ENCODE results near the gene TBC1D5. TPM values are rescaled to one million over a fixed set of nuclear protein-coding genes. Genes with fewer than 3 reads are reported as not detected.
"Not testable (repeated sequence)": the region's sequence is repeated elsewhere in the genome, so short reads cannot be mapped to it uniquely, and the experiment has no call there.

TBC1D5 gene
- total and polyA plus RNA-seq, 2 donors (not counting 1 experiment from before 2014, with no cell fraction given), result 22.6 to 111 TPM

DNA sequence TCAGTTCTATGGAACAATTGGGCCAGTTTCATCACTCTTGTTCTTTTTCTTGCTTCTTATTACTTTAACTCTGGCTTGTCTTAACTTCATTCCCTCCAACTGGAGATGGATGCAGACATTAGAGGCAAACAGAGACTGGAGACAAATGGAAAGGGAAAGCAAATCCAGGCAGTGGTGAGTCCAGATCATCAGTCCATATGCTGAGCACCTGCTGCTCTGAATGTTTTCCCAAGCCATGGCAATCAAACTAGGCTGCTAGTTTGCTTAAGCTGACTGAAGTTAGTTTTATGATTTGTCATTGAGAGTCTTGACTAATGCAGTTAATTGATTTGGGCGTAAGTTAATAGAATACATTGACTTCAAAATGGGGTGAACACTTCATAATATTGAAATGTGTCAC lies 41.0 kb upstream of the TBC1D5 start:
- 100% methylated on average over 1 of the region's 1 CpG for WGBS (ENCODE audit: insufficient coverage)
- no peak for TF ChIP-seq EZH2 (IDR thresholded peaks at IDR 0.05; ENCODE audit: borderline replicate concordance, insufficient read depth, low read depth, low read length, poor library complexity, severe bottlenecking)
- TF ChIP-seq, protein P1, sequence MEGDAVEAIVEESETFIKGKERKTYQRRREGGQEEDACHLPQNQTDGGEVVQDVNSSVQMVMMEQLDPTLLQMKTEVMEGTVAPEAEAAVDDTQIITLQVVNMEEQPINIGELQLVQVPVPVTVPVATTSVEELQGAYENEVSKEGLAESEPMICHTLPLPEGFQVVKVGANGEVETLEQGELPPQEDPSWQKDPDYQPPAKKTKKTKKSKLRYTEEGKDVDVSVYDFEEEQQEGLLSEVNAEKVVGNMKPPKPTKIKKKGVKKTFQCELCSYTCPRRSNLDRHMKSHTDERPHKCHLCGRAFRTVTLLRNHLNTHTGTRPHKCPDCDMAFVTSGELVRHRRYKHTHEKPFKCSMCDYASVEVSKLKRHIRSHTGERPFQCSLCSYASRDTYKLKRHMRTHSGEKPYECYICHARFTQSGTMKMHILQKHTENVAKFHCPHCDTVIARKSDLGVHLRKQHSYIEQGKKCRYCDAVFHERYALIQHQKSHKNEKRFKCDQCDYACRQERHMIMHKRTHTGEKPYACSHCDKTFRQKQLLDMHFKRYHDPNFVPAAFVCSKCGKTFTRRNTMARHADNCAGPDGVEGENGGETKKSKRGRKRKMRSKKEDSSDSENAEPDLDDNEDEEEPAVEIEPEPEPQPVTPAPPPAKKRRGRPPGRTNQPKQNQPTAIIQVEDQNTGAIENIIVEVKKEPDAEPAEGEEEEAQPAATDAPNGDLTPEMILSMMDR (IDR thresholded peaks at IDR 0.05), result no peak
- Histone ChIP-seq H3K36me3 (replicated peaks in 1 of 2; ENCODE audit: control extremely low read depth in 1 of 2, control insufficient read depth in 1 of 2, extremely low read depth in 1 of 2, insufficient read depth in 2 of 2, low read length in 1 of 2) (no peaks in the 10 kb centered on the region), H3K4me1 (ENCODE audit: control insufficient read depth in 2 of 2, insufficient read depth in 2 of 2, low read length in 2 of 2) (peaks cover 8 to 10% of the 10 kb centered on the region in 2 donors), H3K4me2 (replicated peaks; ENCODE audit: low read depth, low read length, poor library complexity, severe bottlenecking) (no peak overlapping the region), H3K27ac (ENCODE audit: low read length in 2 of 2) (no peak overlapping the region), H3K4me3 (ENCODE audit: control extremely low read depth in 1 of 5, extremely low read depth in 1 of 5, insufficient read depth in 1 of 5, low read depth in 2 of 5, low read length in 4 of 5) (no peak overlapping the region), H2AFZ (ENCODE audit: insufficient read depth, low read depth, low read length, poor library complexity, severe bottlenecking) (no peak overlapping the region), H3K79me2 (ENCODE audit: control insufficient read depth, insufficient read depth, low read length) (no peaks in the 10 kb centered on the region), H3K27me3 (replicated peaks in 1 of 4; ENCODE audit: control extremely low read depth in 1 of 4, control insufficient read depth in 3 of 4, insufficient read depth in 4 of 4, low read length in 3 of 4) (no peaks in the 10 kb centered on the region), H4K20me1 (ENCODE audit: control insufficient read depth, insufficient read depth, low read length, poor library complexity, severe bottlenecking) (no peaks in the 10 kb centered on the region), H3K9ac (ENCODE audit: low read length) (no peak overlapping the region), H3K9me3 (ENCODE audit: control extremely low read depth in 1 of 3, control insufficient read depth in 2 of 3, insufficient read depth in 1 of 3, low read length in 2 of 3) (peaks cover 2 to 26% (median 23%) of the 10 kb centered on the region in 3 donors)
- Mint-ChIP-seq H3K27ac (no peak overlapping the region), H3K27me3 (no peaks in the 10 kb centered on the region), H3K4me3 (no peak overlapping the region), H3K9me3 (ENCODE audit: insufficient read depth) (peaks cover 16% of the 10 kb centered on the region), H3K4me1 (peaks cover 32% of the 10 kb centered on the region)
- CTCF ChIA-PET, result no interaction called here
- no peak for ATAC-seq (ENCODE audit: low read depth)
- POLR2A ChIA-PET, result no interaction called here
- intact Hi-C loops (cut with micrococcal nuclease), result loop anchor here (5.0 kb wide), 1 partner anchor 681 kb away; no protein-coding TSS in a partner anchor
- no peak for DNase-seq

DNA sequence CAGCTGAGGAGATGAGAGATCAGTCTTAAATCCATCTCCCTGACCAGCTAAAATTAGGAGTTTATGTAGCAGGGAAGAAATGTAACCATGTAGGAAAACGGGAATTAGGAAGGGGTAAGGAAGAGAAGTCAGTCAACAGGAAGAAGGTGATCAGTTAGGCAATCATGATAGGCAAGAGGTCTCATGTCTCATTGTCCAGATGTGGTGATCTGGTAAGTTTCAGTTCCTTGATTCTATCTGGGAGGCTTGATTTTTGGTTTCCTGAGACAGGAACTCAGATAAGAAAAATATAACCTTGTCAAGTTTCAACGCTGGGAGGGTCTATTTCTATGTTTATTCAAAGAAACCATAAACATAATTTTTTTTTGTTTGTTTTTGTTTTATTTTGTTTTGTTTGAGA lies 40.3 kb upstream of the TBC1D5 start:
- Histone ChIP-seq H2AFZ (ENCODE audit: insufficient read depth, low read depth, low read length, poor library complexity, severe bottlenecking) (no peak overlapping the region), H3K4me1 (ENCODE audit: control insufficient read depth in 2 of 2, insufficient read depth in 2 of 2, low read length in 2 of 2) (peaks cover 8 to 10% of the 10 kb centered on the region in 2 donors), H3K9me3 (ENCODE audit: control extremely low read depth in 1 of 3, control insufficient read depth in 2 of 3, insufficient read depth in 1 of 3, low read length in 2 of 3) (peaks cover 2 to 26% (median 23%) of the 10 kb centered on the region in 3 donors), H3K9ac (ENCODE audit: low read length) (no peak overlapping the region), H3K36me3 (replicated peaks in 1 of 2; ENCODE audit: control extremely low read depth in 1 of 2, control insufficient read depth in 1 of 2, extremely low read depth in 1 of 2, insufficient read depth in 2 of 2, low read length in 1 of 2) (no peaks in the 10 kb centered on the region), H3K27ac (ENCODE audit: low read length in 2 of 2) (peak overlapping the region in 1 of 2 donors; percentile 5), H3K4me2 (replicated peaks; ENCODE audit: low read depth, low read length, poor library complexity, severe bottlenecking) (no peak overlapping the region), H4K20me1 (ENCODE audit: control insufficient read depth, insufficient read depth, low read length, poor library complexity, severe bottlenecking) (no peaks in the 10 kb centered on the region), H3K4me3 (ENCODE audit: control extremely low read depth in 1 of 5, extremely low read depth in 1 of 5, insufficient read depth in 1 of 5, low read depth in 2 of 5, low read length in 4 of 5) (no peak overlapping the region), H3K27me3 (replicated peaks in 1 of 4; ENCODE audit: control extremely low read depth in 1 of 4, control insufficient read depth in 3 of 4, insufficient read depth in 4 of 4, low read length in 3 of 4) (no peaks in the 10 kb centered on the region), H3K79me2 (ENCODE audit: control insufficient read depth, insufficient read depth, low read length) (no peaks in the 10 kb centered on the region)
- Mint-ChIP-seq H3K27ac (peak overlapping the region; percentile 24), H3K9me3 (ENCODE audit: insufficient read depth) (peaks cover 16% of the 10 kb centered on the region), H3K4me3 (no peak overlapping the region), H3K27me3 (no peaks in the 10 kb centered on the region), H3K4me1 (peaks cover 32% of the 10 kb centered on the region)
- peak; percentile 24 for DNase-seq
- ATAC-seq (ENCODE audit: low read depth), result no peak
- WGBS (ENCODE audit: insufficient coverage), result 13% methylated on average over 1 of the region's 2 CpGs
- intact Hi-C loops (cut with micrococcal nuclease), result loop anchor here (5.0 kb wide), 1 partner anchor 680 kb away; no protein-coding TSS in a partner anchor
- ChIA-PET POLR2A (no interaction called here), CTCF (no interaction called here)
- TF ChIP-seq EZH2 (IDR thresholded peaks at IDR 0.05; ENCODE audit: borderline replicate concordance, insufficient read depth, low read depth, low read length, poor library complexity, severe bottlenecking), result no peak
- TF ChIP-seq, protein P1 (IDR thresholded peaks at IDR 0.05), result no peak

DNA sequence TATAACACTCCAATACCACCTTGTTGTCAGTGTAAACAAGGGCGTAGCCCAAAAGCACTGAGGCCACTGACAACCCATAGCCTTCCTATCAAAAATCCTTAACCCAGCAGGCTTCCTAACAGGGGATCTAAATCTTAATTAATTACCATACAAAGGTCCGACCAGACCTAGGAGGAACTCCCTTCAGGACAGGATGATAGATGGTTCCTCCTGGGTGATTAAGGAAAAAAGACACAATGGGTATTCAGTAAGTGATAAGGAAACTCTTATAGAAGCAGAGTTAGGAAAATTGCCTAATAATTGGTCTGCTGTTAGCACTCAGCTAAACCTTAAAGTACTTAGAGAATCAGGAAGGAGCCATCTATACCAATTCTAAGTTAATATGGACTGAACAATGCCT lies 37.9 kb upstream of the TBC1D5 start:
- no CpG with 5 or more reads among the region's 2 CpGs for WGBS (ENCODE audit: insufficient coverage)
- H3K4me3 Mint-ChIP-seq; H3K4me3 ChIP-seq (ENCODE audit: control extremely low read depth in 1 of 5, extremely low read depth in 1 of 5, insufficient read depth in 1 of 5, low read depth in 2 of 5, low read length in 4 of 5); POLR2A ChIA-PET; ATAC-seq (ENCODE audit: low read depth); H3K27ac ChIP-seq (ENCODE audit: low read length in 2 of 2); H3K4me2 ChIP-seq (replicated peaks; ENCODE audit: low read depth, low read length, poor library complexity, severe bottlenecking); H3K9me3 Mint-ChIP-seq (ENCODE audit: insufficient read depth); H3K36me3 ChIP-seq (replicated peaks in 1 of 2; ENCODE audit: control extremely low read depth in 1 of 2, control insufficient read depth in 1 of 2, extremely low read depth in 1 of 2, insufficient read depth in 2 of 2, low read length in 1 of 2); CTCF ChIA-PET; H3K27me3 Mint-ChIP-seq; H4K20me1 ChIP-seq (ENCODE audit: control insufficient read depth, insufficient read depth, low read length, poor library complexity, severe bottlenecking); DNase-seq; H3K27ac Mint-ChIP-seq; H2AFZ ChIP-seq (ENCODE audit: insufficient read depth, low read depth, low read length, poor library complexity, severe bottlenecking); H3K9ac ChIP-seq (ENCODE audit: low read length); H3K27me3 ChIP-seq (replicated peaks in 1 of 4; ENCODE audit: control extremely low read depth in 1 of 4, control insufficient read depth in 3 of 4, insufficient read depth in 4 of 4, low read length in 3 of 4); H3K79me2 ChIP-seq (ENCODE audit: control insufficient read depth, insufficient read depth, low read length): not testable (repeated sequence)
- peaks cover 32% of the 10 kb centered on the region for H3K4me1 Mint-ChIP-seq
- Histone ChIP-seq H3K9me3 (ENCODE audit: control extremely low read depth in 1 of 3, control insufficient read depth in 2 of 3, insufficient read depth in 1 of 3, low read length in 2 of 3) (peaks cover 2 to 24% (median 23%) of the 10 kb centered on the region in 3 donors), H3K4me1 (ENCODE audit: control insufficient read depth in 2 of 2, insufficient read depth in 2 of 2, low read length in 2 of 2) (peaks cover 8 to 10% of the 10 kb centered on the region in 2 donors)
- intact Hi-C loops (cut with micrococcal nuclease), result loop anchor here (5.0 kb wide), 1 partner anchor 678 kb away; no protein-coding TSS in a partner anchor

Measured in B cell (primary cell).